SK-N-SH (cell line): Measurements from ENCODE around the gene GPER1.

Experiments used
- EP300 ChIP-seq, 2 experiments: IDR thresholded peaks; 2 replicates each; pipeline versions ENCODE4 v1.4.0 to v1.6.1; 2012; ENCODE audit warnings: borderline replicate concordance in 1 of 2, low read depth in 1 of 2, low read length in 1 of 2
- JUND ChIP-seq: IDR thresholded peaks from 2 replicates; pipeline ENCODE4 v1.4.0; 2012
- MEF2A ChIP-seq: IDR thresholded peaks from 2 replicates; pipeline ENCODE4 v1.4.0; 2012; ENCODE audit warnings: low read depth, borderline replicate concordance
- POLR2AphosphoS5 ChIP-seq: IDR thresholded peaks from 2 replicates; pipeline ENCODE4 v1.6.1; 2012; ENCODE audit warnings: low read depth, low read length
- RAD21 ChIP-seq: IDR thresholded peaks from 2 replicates; pipeline ENCODE4 v1.6.1; 2012; ENCODE audit warnings: mild to moderate bottlenecking, low read length
- RCOR1 ChIP-seq: fragments of 150-350 bp; IDR thresholded peaks from 2 replicates; pipeline ENCODE4 v1.6.1; 2017; ENCODE audit warnings: antibody characterized with exemption, low read length
- RFX5 ChIP-seq: IDR thresholded peaks from 2 replicates; pipeline ENCODE4 v1.6.1; 2012; ENCODE audit warnings: mild to moderate bottlenecking, improper control_type of control experiment, low read length
- SMC3 ChIP-seq: IDR thresholded peaks from 2 replicates; pipeline ENCODE4 v1.6.1; 2012; ENCODE audit warnings: low read depth, low read length, improper control_type of control experiment
- TAF1 ChIP-seq: IDR thresholded peaks from 2 replicates; pipeline ENCODE4 v1.6.1; 2012; ENCODE audit warnings: low read depth, mild to moderate bottlenecking, low read length, moderate library complexity, borderline replicate concordance
- YY1 ChIP-seq: IDR thresholded peaks from 2 replicates; pipeline ENCODE4 v1.4.0; 2012; ENCODE audit warnings: low read depth, mild to moderate bottlenecking
- TF ChIP-seq, protein P1 (sequence below): fragments of 200-600 bp; sonication (generic); IDR thresholded peaks from 2 replicates; pipeline ENCODE4 v1.6.1; 2017; ENCODE audit warnings: antibody characterized with exemption, mild to moderate bottlenecking, moderate library complexity
- TF ChIP-seq, protein P2 (sequence below): IDR thresholded peaks from 2 replicates; pipeline ENCODE4 v1.6.1; 2012; ENCODE audit warnings: mild to moderate bottlenecking, low read depth, low read length, moderate library complexity
- TF ChIP-seq, protein P3 (sequence below): fragments of 150-350 bp; IDR thresholded peaks from 2 replicates; pipeline ENCODE4 v1.6.1; 2017; ENCODE audit warnings: antibody characterized with exemption, low read length, low read depth, borderline replicate concordance
- TF ChIP-seq, protein P4 (sequence below): IDR thresholded peaks from 2 replicates; pipeline ENCODE4 v1.4.0; 2012; ENCODE audit warnings: low read depth

DNA sequence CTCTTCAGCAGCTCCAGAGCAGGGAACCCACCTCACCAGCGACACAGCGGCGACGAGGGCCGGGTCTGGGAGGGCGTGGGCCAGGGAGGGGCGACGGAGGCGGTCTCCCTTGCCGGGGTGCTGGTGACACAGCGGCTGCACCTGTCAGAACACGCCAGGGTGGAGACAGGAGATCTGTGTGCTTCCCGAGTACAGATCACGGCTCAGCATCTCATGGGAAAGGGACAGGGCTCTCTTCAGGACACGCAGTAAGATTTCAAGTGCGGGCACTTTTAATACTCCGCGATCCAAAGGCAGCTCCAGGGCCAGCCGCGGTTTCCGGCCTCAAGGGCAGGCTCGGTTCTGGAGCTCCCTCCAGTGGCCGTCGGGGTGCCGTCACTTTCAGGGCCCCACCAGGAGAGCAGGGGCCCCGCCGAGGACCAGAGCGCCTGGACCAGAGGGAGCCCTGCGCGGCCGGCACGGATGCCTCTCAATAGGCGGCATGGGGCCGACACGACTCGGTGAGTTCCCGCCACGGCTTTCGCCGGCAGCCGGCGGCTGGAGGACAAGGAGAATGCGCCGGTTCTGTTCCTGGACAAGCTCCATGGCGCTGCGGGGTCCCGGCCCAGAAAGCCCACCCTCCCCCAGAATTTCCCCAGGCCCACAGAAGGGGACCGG is 22.2 kb upstream of the GPER1 start:
- TF ChIP-seq, protein P1, sequence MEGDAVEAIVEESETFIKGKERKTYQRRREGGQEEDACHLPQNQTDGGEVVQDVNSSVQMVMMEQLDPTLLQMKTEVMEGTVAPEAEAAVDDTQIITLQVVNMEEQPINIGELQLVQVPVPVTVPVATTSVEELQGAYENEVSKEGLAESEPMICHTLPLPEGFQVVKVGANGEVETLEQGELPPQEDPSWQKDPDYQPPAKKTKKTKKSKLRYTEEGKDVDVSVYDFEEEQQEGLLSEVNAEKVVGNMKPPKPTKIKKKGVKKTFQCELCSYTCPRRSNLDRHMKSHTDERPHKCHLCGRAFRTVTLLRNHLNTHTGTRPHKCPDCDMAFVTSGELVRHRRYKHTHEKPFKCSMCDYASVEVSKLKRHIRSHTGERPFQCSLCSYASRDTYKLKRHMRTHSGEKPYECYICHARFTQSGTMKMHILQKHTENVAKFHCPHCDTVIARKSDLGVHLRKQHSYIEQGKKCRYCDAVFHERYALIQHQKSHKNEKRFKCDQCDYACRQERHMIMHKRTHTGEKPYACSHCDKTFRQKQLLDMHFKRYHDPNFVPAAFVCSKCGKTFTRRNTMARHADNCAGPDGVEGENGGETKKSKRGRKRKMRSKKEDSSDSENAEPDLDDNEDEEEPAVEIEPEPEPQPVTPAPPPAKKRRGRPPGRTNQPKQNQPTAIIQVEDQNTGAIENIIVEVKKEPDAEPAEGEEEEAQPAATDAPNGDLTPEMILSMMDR, result peak; percentile 87
- TF ChIP-seq SMC3, result peak; percentile 97
- TF ChIP-seq, protein P2, sequence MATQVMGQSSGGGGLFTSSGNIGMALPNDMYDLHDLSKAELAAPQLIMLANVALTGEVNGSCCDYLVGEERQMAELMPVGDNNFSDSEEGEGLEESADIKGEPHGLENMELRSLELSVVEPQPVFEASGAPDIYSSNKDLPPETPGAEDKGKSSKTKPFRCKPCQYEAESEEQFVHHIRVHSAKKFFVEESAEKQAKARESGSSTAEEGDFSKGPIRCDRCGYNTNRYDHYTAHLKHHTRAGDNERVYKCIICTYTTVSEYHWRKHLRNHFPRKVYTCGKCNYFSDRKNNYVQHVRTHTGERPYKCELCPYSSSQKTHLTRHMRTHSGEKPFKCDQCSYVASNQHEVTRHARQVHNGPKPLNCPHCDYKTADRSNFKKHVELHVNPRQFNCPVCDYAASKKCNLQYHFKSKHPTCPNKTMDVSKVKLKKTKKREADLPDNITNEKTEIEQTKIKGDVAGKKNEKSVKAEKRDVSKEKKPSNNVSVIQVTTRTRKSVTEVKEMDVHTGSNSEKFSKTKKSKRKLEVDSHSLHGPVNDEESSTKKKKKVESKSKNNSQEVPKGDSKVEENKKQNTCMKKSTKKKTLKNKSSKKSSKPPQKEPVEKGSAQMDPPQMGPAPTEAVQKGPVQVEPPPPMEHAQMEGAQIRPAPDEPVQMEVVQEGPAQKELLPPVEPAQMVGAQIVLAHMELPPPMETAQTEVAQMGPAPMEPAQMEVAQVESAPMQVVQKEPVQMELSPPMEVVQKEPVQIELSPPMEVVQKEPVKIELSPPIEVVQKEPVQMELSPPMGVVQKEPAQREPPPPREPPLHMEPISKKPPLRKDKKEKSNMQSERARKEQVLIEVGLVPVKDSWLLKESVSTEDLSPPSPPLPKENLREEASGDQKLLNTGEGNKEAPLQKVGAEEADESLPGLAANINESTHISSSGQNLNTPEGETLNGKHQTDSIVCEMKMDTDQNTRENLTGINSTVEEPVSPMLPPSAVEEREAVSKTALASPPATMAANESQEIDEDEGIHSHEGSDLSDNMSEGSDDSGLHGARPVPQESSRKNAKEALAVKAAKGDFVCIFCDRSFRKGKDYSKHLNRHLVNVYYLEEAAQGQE, result no peak
- no peak for TF ChIP-seq EP300 (IDR thresholded peaks at IDR 0.05; ENCODE audit: borderline replicate concordance in 1 of 2, low read depth in 1 of 2, low read length in 1 of 2)
- TF ChIP-seq YY1, result no peak
- TF ChIP-seq MEF2A, result no peak
- no peak for TF ChIP-seq TAF1
- TF ChIP-seq RAD21, result peak; percentile 93
- TF ChIP-seq POLR2AphosphoS5, result no peak
- TF ChIP-seq RFX5, result no peak
- TF ChIP-seq JUND, result no peak
- TF ChIP-seq, protein P3, sequence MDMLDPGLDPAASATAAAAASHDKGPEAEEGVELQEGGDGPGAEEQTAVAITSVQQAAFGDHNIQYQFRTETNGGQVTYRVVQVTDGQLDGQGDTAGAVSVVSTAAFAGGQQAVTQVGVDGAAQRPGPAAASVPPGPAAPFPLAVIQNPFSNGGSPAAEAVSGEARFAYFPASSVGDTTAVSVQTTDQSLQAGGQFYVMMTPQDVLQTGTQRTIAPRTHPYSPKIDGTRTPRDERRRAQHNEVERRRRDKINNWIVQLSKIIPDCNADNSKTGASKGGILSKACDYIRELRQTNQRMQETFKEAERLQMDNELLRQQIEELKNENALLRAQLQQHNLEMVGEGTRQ, result no peak
- TF ChIP-seq, protein P4, sequence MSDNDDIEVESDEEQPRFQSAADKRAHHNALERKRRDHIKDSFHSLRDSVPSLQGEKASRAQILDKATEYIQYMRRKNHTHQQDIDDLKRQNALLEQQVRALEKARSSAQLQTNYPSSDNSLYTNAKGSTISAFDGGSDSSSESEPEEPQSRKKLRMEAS, result no peak
- TF ChIP-seq RCOR1, result 0 out of 2 replicates have a peak, but pooled peaks have one; percentile 44
